HepG2 (cell line): ENCODE measurements around the gene ZNF22. TPM values are rescaled to one million over a fixed set of nuclear protein-coding genes. Genes with fewer than 3 reads are reported as not detected.
A peak's percentile ranks its signal among the peaks of the same experiment; 100 is the strongest.

Experiments used
- BORCS8-MEF2B ChIP-seq: sonication (generic); formaldehyde crosslinking; IDR thresholded peaks from 2 replicates; pipeline ENCODE4 v1.8.0; 2022; ENCODE audit warnings: mild to moderate bottlenecking, missing genetic modification reagents
- BRCA1 ChIP-seq: sonication (generic); formaldehyde crosslinking; IDR thresholded peaks from 2 replicates; pipeline ENCODE4 v1.4.0; 2020; ENCODE audit warnings: missing genetic modification reagents
- GPBP1L1 ChIP-seq: sonication (generic); formaldehyde crosslinking; IDR thresholded peaks from 2 replicates; pipeline ENCODE4 v1.5.0; 2020; ENCODE audit warnings: mild to moderate bottlenecking, missing genetic modification reagents
- MED8 ChIP-seq: sonication (generic); formaldehyde crosslinking; IDR thresholded peaks from 2 replicates; pipeline ENCODE4 v1.8.1; 2023; ENCODE audit warnings: mild to moderate bottlenecking, missing genetic modification reagents; ENCODE audit not compliant: insufficient replicate concordance
- MXD3 ChIP-seq: IDR thresholded peaks from 2 replicates; pipeline ENCODE4 v1.6.1; 2016; ENCODE audit warnings: mild to moderate bottlenecking, missing biosample characterization, missing genetic modification reagents
- ZBTB40 ChIP-seq, 2 experiments: fragments of 450-650 bp in 1 of 2; sonication (generic) in 1 of 2; formaldehyde crosslinking in 1 of 2; IDR thresholded peaks; 2 replicates each; pipeline versions ENCODE4 v1.6.1 to v1.8.0; 2016 to 2022; ENCODE audit warnings: antibody characterized with exemption in 1 of 2, mild to moderate bottlenecking in 1 of 2, missing genetic modification reagents in 1 of 2
- ZMYM2 ChIP-seq: sonication (generic); formaldehyde crosslinking; IDR thresholded peaks from 2 replicates; pipeline ENCODE4 v1.8.0; 2022; ENCODE audit warnings: mild to moderate bottlenecking, missing genetic modification reagents
- ZNF253 ChIP-seq: sonication (generic); formaldehyde crosslinking; IDR thresholded peaks from 2 replicates; pipeline ENCODE4 v1.8.0; 2022; ENCODE audit warnings: mild to moderate bottlenecking, missing genetic modification reagents, borderline replicate concordance
- ZNF329 ChIP-seq: sonication (generic); formaldehyde crosslinking; IDR thresholded peaks from 2 replicates; pipeline ENCODE4 v1.9.0; 2021; ENCODE audit warnings: low read depth, mild to moderate bottlenecking, missing genetic modification reagents
- ZNF550 ChIP-seq: sonication (generic); formaldehyde crosslinking; IDR thresholded peaks from 2 replicates; pipeline ENCODE4 v1.4.0; 2020; ENCODE audit warnings: mild to moderate bottlenecking, missing genetic modification reagents, borderline replicate concordance
- ZNF556 ChIP-seq: sonication (generic); formaldehyde crosslinking; IDR thresholded peaks from 2 replicates; pipeline ENCODE4 v1.4.0; 2020; ENCODE audit warnings: mild to moderate bottlenecking, missing genetic modification reagents, borderline replicate concordance
- ZNF644 ChIP-seq: IDR thresholded peaks from 2 replicates; pipeline ENCODE4 v1.6.1; 2016; ENCODE audit warnings: low read depth
- ZNF781 ChIP-seq: sonication (generic); formaldehyde crosslinking; IDR thresholded peaks from 2 replicates; pipeline ENCODE4 v1.5.1; 2020; ENCODE audit warnings: borderline replicate concordance, mild to moderate bottlenecking, missing genetic modification reagents; ENCODE audit errors: not compliant biosample characterization
- polyA plus RNA-seq, 8 experiments: library from polyadenylated mRNA; depleted of rRNA in 3 of 8; stranded (reverse) in 7 of 8; unstranded in 1 of 8; fragments of >200 nt; fragmentation: Illumina TruSeq in 4 of 8; extraction: Trizol in 4 of 8; gene quantifications; 2 replicates each; pipeline versions ENCODE4 v1.2.1 to v1.2.3, GENCODE V29; 2011 to 2016; ENCODE audit warnings: low read depth in 4 of 8, missing spikeins in 1 of 8, mixed read lengths in 1 of 8; ENCODE audit not compliant: insufficient read depth in 1 of 8
- total RNA-seq, 5 experiments: library from RNA; depleted of rRNA; stranded (reverse); fragments of >200 nt; fragmentation: Illumina TruSeq; extraction: Trizol; gene quantifications; 2 replicates each; pipeline ENCODE4 v1.2.3, GENCODE V29; 2016; ENCODE audit warnings: low read depth in 1 of 5
- TF ChIP-seq, protein P1 (sequence below): sonication (generic); formaldehyde crosslinking; conservative IDR thresholded peaks from 2 replicates; pipeline ENCODE4 v1.4.0; 2020; ENCODE audit warnings: missing genetic modification reagents

The ZNF22 gene
- total and polyA plus RNA-seq, 2 of the 13 experiments (the other 11 are each of a cell fraction or from before 2014, with no cell fraction given) = 0.40 to 1.3 TPM

DNA sequence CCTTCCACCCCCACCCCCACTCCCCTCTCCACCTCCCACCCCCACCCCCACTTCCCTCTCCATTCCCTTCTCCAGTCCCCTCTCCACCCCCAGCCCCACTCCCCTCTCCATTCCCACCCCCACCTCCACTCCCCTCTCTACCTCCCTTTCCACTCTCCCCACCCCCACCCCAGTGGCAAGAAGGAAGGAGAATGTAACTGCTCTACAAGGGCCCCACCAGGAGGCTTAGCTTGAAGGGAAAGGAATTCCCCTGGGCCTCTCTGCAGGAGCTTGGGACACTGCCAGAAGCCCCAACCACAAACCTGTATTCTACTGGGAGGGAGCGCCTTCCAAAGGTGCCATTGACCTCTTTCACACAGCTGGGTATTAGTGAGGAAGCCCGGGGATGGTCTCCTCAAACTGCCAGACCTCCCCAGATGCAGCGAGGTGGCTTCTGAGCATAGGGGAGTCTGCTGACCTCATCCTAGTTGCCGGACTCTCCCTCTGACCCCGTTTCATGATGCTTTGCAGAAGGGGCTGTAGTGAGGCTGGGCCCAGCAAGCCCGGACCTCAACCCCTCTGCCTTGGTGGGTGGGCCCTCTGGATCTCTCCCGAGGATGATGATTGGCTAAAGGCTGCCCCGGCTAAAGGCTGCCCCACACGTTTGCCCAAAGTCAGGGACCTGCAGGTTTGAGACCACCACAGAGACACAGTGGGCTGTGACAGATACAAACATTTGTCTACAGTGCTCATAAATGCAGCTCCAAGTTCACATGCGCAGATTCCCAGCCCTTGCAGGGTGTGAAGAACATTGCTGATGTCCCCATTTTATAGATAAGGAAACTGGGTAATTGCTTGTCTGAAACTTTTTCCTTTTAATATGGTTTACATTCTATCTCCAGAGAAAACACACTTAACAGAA lies 25.0 kb upstream of the ZNF22 start (continued):
- TF ChIP-seq MED8 (CRISPR knock-in tag) = no peak
- no peak for TF ChIP-seq ZMYM2
- no peak for TF ChIP-seq ZNF329 (CRISPR knock-in tag)
- no peak for TF ChIP-seq ZBTB40 (IDR thresholded peaks at IDR 0.05)
- TF ChIP-seq ZBTB40 (CRISPR knock-in tag; IDR thresholded peaks at IDR 0.05) = no peak
- TF ChIP-seq, protein P1, sequence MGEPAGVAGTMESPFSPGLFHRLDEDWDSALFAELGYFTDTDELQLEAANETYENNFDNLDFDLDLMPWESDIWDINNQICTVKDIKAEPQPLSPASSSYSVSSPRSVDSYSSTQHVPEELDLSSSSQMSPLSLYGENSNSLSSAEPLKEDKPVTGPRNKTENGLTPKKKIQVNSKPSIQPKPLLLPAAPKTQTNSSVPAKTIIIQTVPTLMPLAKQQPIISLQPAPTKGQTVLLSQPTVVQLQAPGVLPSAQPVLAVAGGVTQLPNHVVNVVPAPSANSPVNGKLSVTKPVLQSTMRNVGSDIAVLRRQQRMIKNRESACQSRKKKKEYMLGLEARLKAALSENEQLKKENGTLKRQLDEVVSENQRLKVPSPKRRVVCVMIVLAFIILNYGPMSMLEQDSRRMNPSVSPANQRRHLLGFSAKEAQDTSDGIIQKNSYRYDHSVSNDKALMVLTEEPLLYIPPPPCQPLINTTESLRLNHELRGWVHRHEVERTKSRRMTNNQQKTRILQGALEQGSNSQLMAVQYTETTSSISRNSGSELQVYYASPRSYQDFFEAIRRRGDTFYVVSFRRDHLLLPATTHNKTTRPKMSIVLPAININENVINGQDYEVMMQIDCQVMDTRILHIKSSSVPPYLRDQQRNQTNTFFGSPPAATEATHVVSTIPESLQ = no peak
- TF ChIP-seq GPBP1L1 (CRISPR knock-in tag) = no peak
- 0 out of 2 replicates have a peak, but pooled peaks have one; percentile 34 for TF ChIP-seq ZNF556
- TF ChIP-seq ZNF781 (CRISPR knock-in tag) = no peak
- no peak for TF ChIP-seq ZNF550 (CRISPR knock-in tag)
- TF ChIP-seq BRCA1 (CRISPR knock-in tag) = no peak
- TF ChIP-seq MXD3 (CRISPR knock-in tag) = no peak
- no peak for TF ChIP-seq ZNF644 (CRISPR knock-in tag)
- no peak for TF ChIP-seq BORCS8-MEF2B
- no peak for TF ChIP-seq ZNF253 (CRISPR knock-in tag)
